Ammon's horn (tissue), 1 donor: ENCODE data around the gene ERICH4.
A peak's percentile ranks its signal among the peaks of the same experiment; 100 is the strongest.
"Not testable (repeated sequence)": the region's sequence is repeated elsewhere in the genome, so short reads cannot be mapped to it uniquely, and the experiment has no call there.

Experiments
- DNase-seq: peaks from one replicate; pipeline ENCODE4 v3.0.0-alpha.2; 2016; ENCODE audit warnings: low spot score

ERICH4 gene

GRCh38 chr19:41435936-41436673, 6.9 kb upstream of the ERICH4 start:
- no peak for DNase-seq

DNA sequence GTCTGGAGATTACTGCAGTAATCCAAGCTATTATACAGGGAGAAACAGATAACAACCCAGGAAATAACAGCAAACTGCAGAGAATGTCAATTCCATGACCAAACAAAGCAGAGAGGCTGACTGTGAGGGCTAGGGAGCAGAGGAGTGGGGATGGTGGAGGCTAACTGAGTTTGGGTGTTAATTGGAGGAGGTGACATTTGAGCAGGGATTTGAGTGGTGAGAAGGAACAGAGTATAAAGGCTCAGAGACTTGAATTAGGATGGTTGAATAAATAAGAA, 6.3 kb upstream of the ERICH4 start:
- no peak for DNase-seq

- no peak for DNase-seq
Measured at GRCh38 chr19:41437944-41438574, 4.9 kb upstream of the ERICH4 start.

- DNase-seq, result peak; percentile 98
Measured at GRCh38 chr19:41439441-41440222, 3.3 kb upstream of the ERICH4 start, which contains the start of gene DMAC2. Gene DMAC2 (minus strand): TSS chr19:41439912. CDS start chr19:41439899, 13 bp downstream.

GRCh38 chr19:41441321-41441945, 1.5 kb upstream of the ERICH4 start:
- DNase-seq, result no peak

DNA sequence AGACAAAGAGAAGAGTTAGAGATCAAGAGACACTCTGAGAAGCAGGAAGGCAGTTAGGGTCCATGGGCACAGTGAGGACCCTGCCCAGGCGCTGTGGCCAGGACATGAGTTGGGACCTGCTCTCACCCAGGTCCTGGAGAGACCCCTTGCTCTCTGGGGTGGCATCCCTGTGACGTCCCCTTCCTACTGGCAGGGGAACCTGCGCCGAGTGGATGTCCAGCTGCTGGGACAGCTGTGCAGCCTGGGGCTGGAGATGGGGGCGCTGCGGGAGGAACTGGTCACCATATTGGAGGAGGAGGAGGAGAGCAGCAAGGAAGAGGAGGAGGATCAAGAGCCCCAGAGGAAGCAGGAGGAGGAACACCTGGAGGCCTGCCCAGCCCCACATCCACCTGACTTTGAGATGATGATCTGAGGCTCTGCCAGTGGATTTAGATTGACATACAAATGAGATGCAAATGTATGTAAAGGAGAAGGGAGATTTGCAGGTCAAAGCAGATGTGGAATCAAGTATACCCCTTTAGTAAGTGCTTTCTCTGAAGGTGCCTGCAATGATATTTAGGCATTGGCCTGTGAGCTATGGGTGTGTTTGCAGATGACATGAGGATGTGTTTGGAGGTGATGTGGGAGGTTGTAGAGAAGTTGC, 978 bp downstream of the ERICH4 start:
- no peak for DNase-seq

GRCh38 chr19:41445575-41445974, 2.6 kb downstream of the ERICH4 start:
- DNase-seq, result no peak

DNA sequence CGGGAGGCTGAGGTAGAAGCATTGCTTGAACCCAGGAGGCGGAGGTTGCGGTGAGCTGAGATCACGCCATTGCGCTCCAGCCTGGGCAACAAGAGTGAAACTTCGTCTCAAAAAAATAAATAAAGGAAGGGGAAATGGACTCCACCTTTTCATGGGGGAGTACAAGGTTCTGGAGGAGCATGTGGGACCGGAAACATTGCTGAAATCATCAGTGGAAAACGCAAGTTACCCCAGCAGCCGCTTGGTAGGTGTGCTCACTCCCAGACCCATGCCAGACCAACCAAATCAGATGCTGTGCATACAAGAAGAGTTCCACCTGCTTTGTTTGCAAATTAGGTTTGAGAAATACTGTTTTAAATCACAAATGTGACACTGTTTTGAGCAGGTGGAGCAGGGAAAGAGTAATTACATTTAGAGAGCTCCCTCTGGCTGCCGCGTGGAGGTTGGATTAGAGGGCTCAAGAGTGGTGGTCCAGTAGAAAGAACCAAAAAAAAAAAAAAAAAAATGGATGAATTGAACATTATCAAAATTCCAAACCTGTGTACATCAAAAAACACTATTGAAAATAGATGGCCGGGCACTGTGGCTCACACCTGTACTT, 4.9 kb downstream of the ERICH4 start:
- no peak for DNase-seq

- DNase-seq, result peak; percentile 85
Measured at GRCh38 chr19:41449079-41449864, 6.3 kb downstream of the ERICH4 start.

- no peak for DNase-seq
Measured at GRCh38 chr19:41449865-41450178, 6.9 kb downstream of the ERICH4 start.

GRCh38 chr19:41452584-41453275, 9.8 kb downstream of the ERICH4 start:
- DNase-seq, result no peak

- DNase-seq, result no peak
Measured at GRCh38 chr19:41455936-41456335, 13.0 kb downstream of the ERICH4 start.

- no peak for DNase-seq
Measured at GRCh38 chr19:41456342-41456918, 13.5 kb downstream of the ERICH4 start.

DNA sequence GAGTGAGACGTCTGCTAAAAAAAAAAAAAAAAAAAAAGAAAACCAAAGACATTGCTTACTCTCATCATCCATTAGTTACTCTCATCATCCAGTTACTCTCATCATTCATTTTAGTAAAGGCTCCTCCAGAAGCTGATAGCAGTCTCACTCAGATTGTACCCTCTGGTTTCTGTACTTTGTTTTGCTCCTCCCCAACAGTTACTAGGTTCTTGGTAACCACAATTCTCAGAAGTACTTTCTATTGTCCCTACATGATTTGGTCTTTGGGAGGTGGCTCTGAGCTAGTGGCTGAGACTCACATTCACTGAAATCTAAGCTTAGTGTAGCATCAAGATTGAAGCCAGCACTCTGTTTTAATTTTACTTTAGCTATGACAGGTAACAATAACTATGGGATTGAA, 14.3 kb downstream of the ERICH4 start:
- no peak for DNase-seq

DNA sequence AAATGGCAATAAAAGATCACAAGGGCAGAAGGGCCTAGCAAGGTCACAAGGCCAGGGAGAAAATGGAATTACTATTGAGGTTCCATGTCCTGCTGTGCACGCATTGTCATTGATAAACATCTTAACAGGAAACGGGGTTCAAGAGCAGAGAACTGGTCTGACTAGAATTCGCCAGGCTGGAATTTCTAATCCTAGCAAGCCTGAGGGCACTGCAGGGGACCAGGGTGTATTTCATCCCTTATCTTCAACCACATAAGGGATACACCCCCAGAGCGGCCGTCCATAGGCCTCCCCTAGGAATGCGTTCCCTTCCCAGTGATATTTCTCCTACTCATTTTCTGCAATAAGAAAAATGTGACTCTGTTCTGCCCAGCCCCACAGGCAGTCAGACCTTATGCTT, 19.5 kb downstream of the ERICH4 start:
- DNase-seq, result no peak

- not testable (repeated sequence) for DNase-seq
Measured at GRCh38 chr19:41463257-41464256, 20.6 kb downstream of the ERICH4 start.

- DNase-seq, result no peak
Measured at GRCh38 chr19:41476583-41476982, 33.6 kb downstream of the ERICH4 start.

- no peak for DNase-seq
Measured at GRCh38 chr19:41478171-41478570, 35.2 kb downstream of the ERICH4 start.
